NCI-H2107 treated with DMSO at 0.1 percent for 48 hours (cell line): ENCODE results near the gene ZMIZ2.

Experiments
- DNase-seq: peaks from one replicate; lab custom pipeline; 2025; ENCODE audit not compliant: unreplicated experiment; lab: John Stamatoyannopoulos, UW

Gene ZMIZ2

DNA sequence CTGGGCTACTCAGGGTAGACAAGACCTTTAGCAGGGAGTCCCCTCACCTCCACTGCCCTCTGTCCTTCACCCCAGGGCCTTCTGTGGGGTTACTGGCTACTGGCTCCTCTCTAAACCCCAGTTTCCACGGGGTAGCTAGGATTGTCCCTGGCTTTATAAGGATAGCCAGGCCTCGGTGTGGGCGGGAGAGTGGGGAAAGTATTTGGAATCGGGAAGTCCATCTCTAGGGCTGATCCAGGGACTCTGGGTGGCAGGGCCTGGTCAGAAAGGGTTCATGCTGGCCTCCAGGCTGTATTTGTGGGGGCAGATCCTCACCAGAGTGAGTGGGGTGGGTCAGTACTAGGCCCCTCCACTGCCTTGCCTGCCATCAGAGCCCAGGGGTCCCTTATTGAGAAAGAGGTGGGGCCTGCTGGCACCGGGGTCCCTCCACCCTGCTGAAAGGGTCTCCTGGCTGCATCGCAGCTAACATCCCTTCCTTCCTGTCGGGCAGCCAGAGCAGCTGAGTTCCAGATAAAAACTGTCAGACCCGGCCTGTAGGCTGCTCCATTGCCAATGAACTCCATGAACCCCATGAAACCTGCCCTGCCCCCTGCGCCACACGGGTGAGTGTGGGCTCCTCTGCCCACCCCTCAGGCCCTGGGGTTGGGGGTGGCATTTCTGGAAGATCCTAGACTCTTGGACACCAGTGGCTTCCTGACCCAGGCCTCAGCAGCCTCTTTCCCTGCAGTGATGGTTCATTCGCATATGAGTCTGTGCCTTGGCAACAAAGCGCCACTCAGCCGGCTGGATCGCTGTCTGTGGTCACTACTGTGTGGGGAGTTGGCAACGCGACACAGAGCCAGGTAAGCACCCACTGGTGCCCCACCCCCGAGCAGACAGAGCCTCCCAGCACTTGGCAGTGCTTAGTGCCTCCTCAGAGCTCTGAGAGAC lies 7.3 kb downstream of the ZMIZ2 start:
- no peak for DNase-seq

DNA sequence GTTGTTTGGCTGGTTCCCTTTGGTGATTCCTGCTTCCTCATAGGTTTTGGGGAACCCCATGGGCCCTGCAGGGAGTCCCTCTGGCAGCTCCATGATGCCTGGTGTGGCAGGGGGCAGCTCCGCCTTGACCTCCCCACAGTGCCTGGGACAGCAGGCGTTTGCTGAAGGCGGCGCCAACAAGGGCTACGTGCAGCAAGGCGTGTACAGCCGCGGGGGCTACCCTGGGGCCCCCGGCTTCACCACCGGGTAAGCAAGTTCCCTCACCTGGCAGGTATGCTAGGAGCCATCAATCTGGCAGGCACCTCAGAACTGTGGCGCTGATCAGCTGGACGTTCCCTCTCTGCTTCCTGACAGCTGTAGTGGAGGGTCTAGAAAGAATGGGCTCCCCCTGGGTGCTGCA lies 8.3 kb downstream of the ZMIZ2 start:
- no peak for DNase-seq

DNA sequence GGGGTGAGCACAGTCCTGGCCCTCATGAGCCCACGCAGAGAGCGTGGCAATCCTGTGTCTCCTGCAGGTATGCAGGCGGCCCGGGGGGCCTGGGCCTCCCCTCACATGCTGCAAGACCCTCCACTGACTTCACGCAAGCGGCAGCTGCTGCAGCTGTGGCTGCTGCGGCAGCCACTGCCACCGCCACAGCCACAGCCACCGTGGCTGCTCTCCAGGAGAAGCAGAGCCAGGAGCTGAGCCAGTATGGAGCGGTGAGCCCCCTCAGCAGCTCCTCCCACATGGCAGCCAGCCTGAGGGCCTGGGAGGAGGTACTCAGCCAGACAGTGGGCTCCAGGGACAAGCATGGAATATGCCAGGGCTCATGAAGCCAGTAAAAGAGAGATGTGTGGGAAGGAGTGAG lies 8.7 kb downstream of the ZMIZ2 start:
- no peak for DNase-seq

DNA sequence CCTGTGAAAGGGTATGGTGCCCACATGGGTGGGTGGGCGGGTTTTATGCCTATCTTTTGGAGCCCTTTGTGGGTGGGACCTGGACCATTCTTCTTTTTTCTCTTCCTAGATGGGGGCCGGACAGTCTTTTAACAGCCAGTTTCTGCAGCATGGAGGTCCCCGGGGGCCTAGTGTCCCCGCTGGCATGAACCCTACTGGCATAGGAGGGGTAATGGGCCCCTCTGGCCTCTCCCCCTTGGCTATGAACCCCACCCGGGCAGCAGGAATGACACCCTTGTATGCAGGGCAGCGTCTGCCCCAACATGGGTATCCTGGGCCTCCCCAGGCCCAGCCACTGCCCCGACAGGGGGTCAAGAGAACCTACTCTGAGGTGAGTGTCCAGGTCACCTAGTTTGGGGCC lies 9.1 kb downstream of the ZMIZ2 start:
- no peak for DNase-seq

DNA sequence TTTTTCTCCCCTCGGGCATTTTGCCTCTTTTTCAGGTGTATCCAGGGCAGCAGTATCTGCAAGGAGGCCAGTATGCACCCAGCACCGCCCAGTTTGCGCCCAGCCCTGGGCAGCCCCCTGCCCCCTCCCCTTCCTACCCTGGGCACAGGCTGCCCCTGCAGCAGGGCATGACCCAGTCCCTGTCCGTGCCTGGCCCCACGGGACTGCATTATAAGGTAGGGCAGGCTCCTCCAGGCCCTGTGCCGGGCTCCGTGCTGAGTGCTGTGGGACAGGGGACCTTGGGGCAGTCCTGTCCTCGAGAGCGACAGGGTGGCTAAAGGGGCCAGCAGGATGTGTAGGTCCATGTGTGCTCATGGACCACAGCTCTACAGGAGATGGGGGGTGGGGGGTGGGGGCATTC lies 10.6 kb downstream of the ZMIZ2 start:
- DNase-seq: no peak

DNA sequence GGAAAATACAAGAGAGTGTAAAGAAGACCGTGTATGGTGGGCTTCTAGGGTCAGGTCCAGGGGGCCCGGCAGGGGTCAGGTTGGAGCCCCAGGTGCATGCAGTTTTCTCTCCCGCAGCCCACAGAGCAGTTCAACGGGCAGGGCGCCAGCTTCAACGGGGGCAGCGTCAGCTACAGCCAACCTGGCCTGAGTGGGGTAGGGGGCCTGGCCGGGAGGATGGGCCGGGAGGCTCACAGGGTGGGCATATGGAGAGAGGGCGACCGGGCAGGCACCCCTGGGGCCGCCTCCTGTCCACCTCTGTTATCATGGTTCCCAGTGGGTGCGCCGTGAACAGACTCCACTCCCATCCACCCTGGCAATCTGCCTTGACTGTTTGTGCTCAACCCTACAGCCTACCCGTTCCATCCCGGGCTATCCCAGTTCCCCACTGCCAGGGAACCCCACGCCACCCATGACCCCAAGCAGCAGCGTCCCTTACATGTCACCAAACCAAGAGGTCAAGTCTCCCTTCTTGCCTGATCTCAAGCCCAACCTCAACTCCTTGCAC lies 11.5 kb downstream of the ZMIZ2 start:
- no peak for DNase-seq

DNA sequence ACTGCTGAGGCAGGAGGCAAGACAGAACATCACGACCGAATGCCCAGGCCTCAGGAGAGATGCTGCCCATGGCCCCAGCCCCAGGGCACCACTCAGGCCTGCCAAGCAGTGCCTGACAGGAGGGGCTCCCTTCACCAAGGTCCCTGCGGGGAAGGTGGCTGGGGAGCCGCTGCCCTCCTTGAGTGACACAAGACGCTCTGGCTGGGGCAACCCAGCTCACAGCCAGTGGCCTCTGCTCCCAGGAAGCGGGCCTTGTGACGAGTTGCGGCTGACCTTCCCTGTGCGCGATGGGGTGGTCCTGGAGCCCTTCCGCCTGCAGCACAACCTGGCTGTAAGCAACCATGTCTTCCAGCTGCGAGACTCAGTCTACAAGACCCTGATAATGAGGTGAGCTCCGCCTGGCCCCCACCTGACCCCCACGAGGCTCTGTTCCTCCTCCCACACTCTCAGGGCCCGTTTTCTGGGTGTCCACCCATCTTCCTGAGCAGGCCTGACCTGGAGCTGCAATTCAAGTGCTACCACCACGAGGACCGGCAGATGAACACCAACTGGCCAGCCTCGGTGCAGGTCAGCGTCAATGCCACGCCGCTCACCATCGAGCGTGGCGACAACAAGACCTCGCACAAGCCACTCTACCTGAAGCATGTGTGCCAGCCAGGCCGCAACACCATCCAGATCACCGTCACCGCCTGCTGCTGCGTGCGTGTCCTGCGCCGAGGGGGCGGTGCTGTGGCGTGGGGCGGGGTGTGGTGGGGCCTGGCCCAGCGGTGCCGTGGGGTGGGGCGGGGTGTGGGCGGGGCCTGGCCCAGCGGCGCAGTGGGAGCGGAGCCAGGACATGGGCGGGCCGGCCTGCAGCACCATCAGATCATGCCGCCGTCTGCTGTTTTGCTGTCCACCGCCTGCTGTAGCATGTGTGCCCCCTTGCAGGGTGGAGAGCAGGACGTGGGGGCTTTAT lies 12.8 kb downstream of the ZMIZ2 start:
- DNase-seq: no peak

DNA sequence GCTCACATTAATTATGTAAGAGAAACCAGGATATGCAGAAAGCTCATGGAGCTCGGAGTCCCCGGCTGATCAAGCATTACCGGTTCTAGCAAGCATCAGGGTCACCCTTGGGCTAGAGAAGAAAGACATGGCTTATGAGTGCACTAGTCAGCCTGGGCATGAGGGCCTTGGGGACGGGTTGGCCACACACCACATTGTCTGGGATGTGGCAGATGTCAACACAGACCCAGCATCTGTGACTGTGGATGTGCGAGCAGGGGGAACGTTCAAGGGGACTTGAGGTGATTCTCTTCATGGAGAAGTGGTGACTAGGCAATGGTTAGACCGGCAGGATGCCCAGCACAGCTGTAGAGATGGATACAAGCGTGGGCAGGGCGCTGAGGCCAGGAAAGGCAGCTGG lies 13.7 kb downstream of the ZMIZ2 start:
- no peak for DNase-seq

DNA sequence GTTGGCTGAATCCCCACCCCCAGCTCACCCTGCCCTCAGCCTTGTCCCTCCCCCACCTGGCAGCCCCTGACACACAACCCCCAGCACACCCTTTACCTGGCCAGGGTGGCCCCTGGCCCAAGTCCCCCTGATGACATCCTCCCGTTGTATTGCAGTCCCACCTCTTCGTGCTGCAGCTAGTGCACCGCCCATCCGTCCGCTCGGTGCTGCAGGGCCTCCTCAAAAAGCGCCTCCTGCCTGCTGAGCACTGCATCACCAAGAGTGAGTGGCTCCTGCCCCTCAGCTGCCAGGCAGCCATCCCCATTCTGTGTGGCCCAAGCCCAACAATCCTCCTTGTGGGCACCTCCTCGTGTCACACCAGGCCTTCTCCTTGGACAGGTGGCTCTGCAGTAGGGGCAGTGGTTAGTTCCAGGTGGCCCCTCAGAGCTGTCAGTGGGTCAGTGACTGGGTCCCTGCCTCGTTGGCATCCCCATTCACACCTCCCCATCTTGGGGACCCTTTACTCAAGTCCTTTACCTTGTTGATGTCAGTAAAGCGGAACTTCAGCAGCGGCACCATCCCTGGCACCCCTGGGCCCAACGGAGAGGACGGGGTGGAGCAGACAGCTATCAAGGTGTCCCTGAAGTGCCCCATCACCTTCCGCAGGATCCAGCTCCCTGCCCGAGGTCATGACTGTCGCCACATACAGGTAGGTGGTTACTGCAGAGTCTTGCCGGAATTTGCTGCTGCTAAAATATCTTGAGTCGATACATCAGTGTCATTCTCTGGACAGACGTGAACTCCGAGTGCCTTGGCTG lies 14.3 kb downstream of the ZMIZ2 start:
- DNase-seq: no peak

DNA sequence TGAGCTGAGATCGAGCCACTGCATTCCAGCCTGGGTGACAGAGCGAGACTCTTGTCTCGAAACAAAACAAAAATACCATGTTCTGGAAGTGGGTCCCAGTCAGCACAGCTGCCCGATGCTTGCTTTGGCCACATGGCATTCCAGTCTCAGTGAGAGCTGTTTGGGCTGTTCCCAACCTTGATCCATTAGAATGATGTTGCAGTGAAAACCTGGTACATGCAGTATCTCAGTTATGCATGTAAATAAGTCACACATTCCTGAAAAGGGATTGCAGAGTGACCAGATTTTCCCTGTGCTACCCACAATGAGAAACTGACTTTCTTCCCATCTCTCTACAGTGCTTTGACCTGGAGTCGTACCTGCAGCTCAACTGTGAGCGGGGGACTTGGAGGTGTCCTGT lies 15.4 kb downstream of the ZMIZ2 start:
- no peak for DNase-seq

DNA sequence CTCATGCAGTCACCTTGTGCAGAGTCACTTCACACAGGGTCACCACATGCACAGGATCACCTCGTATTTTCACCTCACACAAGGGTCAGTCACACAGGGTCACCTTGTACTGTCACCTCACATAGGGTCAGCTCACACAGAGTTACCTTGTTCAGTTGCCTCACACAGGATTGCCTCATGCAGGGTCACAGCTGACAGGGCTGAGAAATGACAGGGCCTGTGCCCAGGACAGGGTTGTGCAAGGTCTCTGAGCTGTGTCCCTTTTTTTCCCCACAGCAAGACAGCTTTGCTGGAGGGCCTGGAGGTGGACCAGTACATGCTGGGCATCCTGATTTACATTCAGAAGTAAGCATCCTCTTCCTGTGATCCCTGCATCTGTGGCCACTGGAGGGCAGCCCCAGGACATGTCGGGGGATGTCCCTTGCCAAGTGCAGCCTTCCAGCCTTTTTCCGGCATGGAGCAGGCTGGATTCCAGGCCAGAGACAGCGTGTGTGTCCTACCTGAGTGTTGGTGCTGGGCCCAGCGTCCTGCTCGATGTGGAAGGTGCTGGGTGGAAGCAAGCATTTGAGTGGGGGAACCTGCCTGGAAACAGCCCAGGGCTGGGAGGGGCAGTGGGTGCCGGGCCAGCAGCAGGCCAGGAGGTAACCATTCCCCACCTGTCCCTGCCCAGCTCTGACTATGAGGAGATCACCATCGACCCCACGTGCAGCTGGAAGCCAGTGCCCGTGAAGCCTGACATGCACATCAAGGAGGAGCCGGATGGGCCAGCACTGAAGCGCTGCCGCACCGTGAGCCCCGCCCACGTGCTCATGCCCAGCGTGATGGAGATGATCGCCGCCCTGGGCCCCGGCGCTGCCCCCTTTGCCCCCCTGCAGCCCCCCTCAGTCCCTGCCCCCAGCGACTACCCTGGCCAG lies 16.3 kb downstream of the ZMIZ2 start:
- DNase-seq: no peak

DNA sequence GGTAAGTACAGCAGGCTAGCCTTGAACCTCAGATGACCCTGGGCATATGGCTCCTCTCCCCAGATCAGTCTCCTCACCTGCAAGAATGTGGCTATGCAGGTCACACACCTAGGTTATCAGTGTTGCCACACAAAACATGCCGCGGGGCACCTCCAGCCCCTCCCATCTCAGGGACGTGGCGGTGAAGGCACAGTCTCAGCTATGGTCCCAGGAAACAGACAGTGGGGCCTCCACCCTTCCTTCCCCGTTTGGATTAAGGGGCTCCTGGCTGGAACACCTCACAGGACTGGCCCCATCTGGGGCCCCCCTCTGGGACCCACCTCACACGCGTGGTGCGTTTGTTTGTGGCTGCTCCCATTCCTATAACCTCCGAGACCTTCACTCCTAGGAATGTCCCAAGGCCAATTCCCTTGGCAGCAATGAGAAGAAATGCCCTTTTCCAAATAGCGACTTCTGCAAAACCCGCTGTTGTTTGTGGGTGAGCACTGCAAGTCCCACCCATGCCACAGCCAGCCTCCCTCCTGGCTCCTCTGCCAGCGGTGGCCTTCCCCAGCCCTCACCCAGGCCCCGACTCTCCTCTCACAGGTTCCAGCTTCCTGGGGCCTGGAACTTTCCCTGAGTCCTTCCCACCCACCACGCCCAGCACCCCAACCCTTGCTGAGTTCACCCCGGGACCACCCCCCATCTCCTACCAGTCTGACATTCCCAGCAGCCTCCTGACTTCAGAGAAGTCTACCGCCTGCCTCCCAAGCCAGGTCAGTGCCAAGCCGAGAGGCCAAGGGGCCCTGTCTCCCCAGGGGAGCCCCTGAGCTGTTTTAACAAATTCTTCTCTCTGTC lies 17.1 kb downstream of the ZMIZ2 start:
- DNase-seq: no peak

DNA sequence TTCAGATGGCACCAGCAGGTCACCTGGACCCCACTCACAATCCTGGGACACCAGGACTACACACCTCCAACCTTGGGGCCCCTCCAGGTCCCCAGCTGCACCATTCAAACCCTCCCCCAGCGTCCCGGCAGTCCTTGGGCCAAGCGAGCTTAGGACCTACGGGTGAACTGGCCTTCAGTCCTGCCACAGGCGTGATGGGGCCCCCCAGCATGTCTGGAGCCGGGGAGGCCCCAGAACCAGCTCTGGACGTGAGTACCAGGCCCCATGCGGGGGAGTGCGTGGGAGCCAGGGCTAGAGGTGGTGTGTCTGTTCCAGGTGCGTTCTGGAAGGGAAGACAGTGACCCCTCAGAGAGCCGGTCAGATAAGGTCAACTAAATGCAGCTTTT lies 17.8 kb downstream of the ZMIZ2 start:
- DNase-seq: no peak

DNA sequence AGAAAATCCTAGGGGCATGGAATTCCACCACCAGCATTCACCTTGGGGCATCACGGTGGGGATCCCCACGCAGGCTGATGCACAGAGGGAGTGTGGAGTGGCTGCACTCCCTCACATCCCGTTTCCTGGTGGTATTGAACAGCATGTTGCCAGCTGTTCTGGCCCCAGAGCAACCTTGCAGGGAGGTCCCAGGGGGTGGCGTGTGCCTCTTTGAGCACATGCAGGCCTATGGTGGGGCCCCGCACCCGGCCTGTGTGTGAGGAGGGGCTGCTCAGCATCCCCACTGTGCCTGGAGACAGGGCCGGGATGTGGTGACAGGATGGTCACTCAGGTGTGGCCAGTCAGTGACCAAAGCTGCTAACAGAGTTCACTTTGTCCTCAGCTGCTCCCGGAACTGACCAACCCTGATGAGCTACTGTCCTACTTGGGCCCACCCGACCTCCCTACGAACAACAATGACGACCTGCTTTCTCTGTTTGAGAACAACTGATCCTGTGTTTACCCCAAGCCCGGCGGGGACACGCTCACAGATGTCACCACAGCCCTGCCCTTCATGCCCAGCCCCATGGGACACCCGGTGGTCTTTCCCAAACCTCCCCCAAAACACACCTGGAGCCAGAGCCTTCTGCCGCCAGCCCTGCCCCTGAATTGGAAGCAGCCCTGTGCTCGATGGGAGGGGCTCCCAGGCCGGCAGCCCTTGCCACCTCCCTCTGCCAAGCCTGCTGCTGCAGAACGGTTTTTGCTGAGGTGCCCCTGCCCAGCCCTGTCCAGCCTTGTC lies 18.7 kb downstream of the ZMIZ2 start:
- DNase-seq: no peak

DNA sequence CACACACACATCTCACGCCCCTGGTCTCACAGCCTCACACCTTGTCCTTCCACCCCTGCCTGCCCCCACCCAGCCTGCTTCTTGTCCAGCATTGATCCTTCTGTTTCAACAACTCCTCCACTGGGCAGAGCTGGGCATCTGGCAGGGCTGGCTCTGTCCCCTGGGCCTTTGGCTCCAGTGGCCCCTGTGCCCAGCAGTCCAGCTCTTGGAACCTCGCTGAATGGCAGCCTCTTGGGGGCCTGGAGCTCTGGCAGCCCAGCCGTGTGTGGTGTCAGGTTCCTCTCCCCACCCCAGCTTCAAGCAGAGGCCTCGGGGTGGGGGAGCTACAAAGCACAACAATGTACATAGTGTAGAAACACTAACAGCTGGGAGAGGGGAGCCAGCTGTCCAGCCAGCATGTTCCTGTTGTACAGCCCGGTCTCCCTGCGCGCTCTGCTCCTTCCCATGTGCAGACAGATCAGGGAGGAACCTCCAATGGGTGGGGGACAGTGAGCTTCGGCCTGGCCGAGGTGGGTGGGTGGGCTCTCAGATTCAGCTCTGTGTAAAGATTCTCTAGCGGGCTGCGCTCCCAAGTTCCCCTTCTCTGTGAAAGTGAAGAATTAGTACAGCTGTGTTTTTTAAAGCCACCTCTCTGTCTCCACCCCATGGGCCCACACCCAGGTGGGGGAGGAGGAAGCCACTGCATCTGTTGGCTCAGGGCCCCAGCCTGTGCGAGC lies 19.4 kb downstream of the ZMIZ2 start:
- peak; percentile 47 for DNase-seq

DNA sequence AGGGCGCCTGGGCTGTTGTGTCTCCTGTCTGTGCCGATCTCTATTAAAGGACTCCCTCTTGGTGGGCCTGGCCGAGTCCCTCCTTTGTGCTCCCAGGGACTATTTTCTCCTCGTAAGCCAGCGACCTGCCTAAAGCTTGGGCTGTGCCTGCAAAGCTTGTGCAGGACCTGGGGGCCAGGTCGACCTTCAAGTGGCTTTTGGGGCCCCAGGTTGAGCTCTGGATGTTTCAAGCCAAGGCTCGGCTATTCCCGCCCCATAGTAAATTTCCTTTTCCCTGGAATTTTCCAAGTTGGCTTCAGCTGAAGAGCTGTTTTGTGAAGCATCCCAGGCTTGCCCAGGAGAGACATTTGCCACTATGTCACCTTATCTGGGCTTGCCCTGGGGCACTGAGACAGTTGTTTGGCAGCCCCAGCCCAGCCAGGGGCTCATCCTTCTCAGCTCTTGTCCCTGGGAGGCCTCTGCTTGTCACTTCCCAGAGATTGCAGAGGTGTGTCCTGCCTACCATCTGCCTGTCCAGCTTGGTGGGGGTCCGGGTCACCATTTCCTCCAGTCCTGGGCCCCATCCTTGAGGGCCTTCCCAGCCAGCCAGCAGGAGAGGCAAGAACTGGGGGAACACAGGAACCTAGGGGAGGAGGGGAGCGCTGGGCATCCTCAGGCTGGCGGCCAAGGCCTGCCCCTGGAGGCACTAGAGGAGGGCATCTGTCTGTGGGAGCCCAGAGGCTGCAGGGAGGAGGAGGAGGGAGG lies 20.2 kb downstream of the ZMIZ2 start:
- DNase-seq: no peak

DNA sequence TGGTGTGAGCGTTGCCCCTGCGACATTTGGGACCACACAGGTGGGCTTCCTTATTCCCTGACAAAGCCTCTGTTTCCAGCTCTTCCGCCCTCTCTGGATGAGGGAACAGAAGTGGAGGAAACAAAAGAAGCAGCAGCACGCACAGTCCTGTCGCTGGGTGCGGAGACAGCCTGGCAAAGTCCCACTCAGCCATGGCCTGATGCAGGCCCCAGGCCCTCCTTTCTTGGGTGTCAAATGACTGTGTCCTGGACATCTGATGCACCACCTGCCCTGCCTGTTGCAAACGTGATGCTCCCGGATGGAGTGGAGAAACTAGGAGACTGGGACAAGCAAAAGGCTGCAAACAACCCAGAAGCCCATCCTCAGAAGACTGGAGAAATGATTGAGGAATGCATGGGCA lies 20.7 kb downstream of the ZMIZ2 start:
- no peak for DNase-seq
